PC-3 (cell line): ENCODE measurements around the gene VPS54.

ENCODE experiments used
- EZH2 ChIP-seq: fragments of 300-600 bp; sonication (generic); IDR thresholded peaks from one replicate; pipeline ENCODE4 v1.6.1; 2017; ENCODE audit warnings: antibody characterized with exemption, mild to moderate bottlenecking, low read length; ENCODE audit not compliant: unreplicated experiment
- EZH2phosphoT487 ChIP-seq: fragments of 300-600 bp; sonication (generic); IDR thresholded peaks from 2 replicates; pipeline ENCODE4 v1.6.1; 2018; ENCODE audit warnings: mild to moderate bottlenecking, antibody characterized with exemption, low read length, borderline replicate concordance
- TF ChIP-seq, protein P1 (sequence below): fragments of 300-600 bp; sonication (generic); conservative IDR thresholded peaks from 2 replicates; pipeline ENCODE4 v1.5.1; 2017; ENCODE audit warnings: antibody characterized with exemption, low read depth, mild to moderate bottlenecking, low read length

DNA sequence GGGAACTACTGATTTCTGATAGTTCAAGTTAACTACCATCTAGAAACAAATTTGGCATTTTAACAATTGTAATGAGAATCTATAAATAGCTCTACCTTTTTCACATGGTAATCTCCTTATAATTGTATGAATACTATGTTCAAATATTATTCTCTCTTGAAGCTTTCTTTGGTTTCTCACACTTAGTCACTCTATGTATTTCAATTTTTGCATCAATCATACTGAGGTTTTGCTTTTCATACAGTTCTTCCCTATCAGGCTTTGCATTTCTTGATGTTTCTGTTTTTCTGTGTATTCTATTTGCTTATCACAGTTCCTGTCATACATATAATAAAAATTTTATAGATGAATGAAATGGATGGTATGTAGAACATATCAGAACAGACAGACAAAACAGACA lies 16.0 kb downstream of the VPS54 start:
- TF ChIP-seq, protein P1, sequence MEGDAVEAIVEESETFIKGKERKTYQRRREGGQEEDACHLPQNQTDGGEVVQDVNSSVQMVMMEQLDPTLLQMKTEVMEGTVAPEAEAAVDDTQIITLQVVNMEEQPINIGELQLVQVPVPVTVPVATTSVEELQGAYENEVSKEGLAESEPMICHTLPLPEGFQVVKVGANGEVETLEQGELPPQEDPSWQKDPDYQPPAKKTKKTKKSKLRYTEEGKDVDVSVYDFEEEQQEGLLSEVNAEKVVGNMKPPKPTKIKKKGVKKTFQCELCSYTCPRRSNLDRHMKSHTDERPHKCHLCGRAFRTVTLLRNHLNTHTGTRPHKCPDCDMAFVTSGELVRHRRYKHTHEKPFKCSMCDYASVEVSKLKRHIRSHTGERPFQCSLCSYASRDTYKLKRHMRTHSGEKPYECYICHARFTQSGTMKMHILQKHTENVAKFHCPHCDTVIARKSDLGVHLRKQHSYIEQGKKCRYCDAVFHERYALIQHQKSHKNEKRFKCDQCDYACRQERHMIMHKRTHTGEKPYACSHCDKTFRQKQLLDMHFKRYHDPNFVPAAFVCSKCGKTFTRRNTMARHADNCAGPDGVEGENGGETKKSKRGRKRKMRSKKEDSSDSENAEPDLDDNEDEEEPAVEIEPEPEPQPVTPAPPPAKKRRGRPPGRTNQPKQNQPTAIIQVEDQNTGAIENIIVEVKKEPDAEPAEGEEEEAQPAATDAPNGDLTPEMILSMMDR: no peak
- TF ChIP-seq EZH2 (no peak), EZH2phosphoT487 (no peak)
